ENCODE data around the gene S100A16. TPM values are rescaled to one million over a fixed set of nuclear protein-coding genes. Genes with fewer than 3 reads are reported as not detected.

S100A16 gene
- total RNA-seq, 1 experiment from 2014 or later, result 14.6 TPM

- TF ChIP-seq ZNF512 (CRISPR knock-in tag; IDR thresholded peaks at IDR 0.05; ENCODE audit: borderline replicate concordance), result no peak
Observed at GRCh38 chr1:153652805-153653500, 40.0 kb upstream of the S100A16 start (continued).

- no peaks in the 10 kb centered on the region for H3K36me3 Mint-ChIP-seq
- H3K9me3 Mint-ChIP-seq, result no peaks in the 10 kb centered on the region
- TF ChIP-seq ZNF263 (CRISPR knock-in tag; IDR thresholded peaks at IDR 0.05; ENCODE audit: low read depth), result no peak
- TF ChIP-seq E2F5 (CRISPR knock-in tag; IDR thresholded peaks at IDR 0.05), result no peak
- TF ChIP-seq ZNF317 (CRISPR knock-in tag; IDR thresholded peaks at IDR 0.05; ENCODE audit: borderline replicate concordance, low read depth), result no peak
- no peak for TF ChIP-seq ZNF512 (CRISPR knock-in tag; IDR thresholded peaks at IDR 0.05; ENCODE audit: borderline replicate concordance)
- no peak for TF ChIP-seq OVOL2 (CRISPR knock-in tag; IDR thresholded peaks at IDR 0.05; ENCODE audit: borderline replicate concordance)
- no peak for TF ChIP-seq PRDM15 (CRISPR knock-in tag; IDR thresholded peaks at IDR 0.05)
- no peak for TF ChIP-seq ATF3 (CRISPR knock-in tag; conservative IDR thresholded peaks at IDR 0.05)
- H3K4me1 Mint-ChIP-seq, result peaks cover 5% of the 10 kb centered on the region
- H3K27me3 Mint-ChIP-seq (ENCODE audit: low read depth), result peaks cover 2% of the 10 kb centered on the region; the same call in 1 of the 2 replicates
- no peak for DNase-seq (ENCODE audit: low spot score)
- POLR2A ChIA-PET, result interaction anchor here (0.6 to 1.0 kb wide), 2 partner anchors 8 to 32 kb away, joined by 3 to 4 read pairs; no protein-coding TSS in a partner anchor
- ATAC-seq, result no peak
- CTCF ChIA-PET, result interaction anchor here (0.6 to 1.4 kb wide), 5 partner anchors 24 to 141 kb away, joined by 3 to 4 read pairs (median 3); partner anchors contain the start of gene S100A13
- no peak overlapping the region for H3K27ac Mint-ChIP-seq
- H3K4me3 Mint-ChIP-seq, result no peak overlapping the region
Observed at GRCh38 chr1:153651771-153652170, 38.8 kb upstream of the S100A16 start.

GRCh38 chr1:153649863-153650235, 36.9 kb upstream of the S100A16 start:
- H3K4me1 Mint-ChIP-seq, result peaks cover 8% of the 10 kb centered on the region
- ATAC-seq (no peak), DNase-seq (ENCODE audit: low spot score) (no peak)
- no peak overlapping the region for H3K27ac Mint-ChIP-seq
- TF ChIP-seq FOXP4 (CRISPR knock-in tag; IDR thresholded peaks at IDR 0.05) (no peak), E2F4 (CRISPR knock-in tag; IDR thresholded peaks at IDR 0.05; ENCODE audit: borderline replicate concordance, low read depth) (no peak), ZBTB43 (CRISPR knock-in tag; IDR thresholded peaks at IDR 0.05) (no peak), NR3C1 (CRISPR knock-in tag; conservative IDR thresholded peaks at IDR 0.05; ENCODE audit: low read depth) (no peak)
- CTCF ChIA-PET, result interaction anchor here (1.2 to 1.7 kb wide), 4 partner anchors 22 to 139 kb away, joined by 3 to 6 read pairs (median 5); partner anchors contain the start of gene S100A13
- no peak overlapping the region for H3K4me3 Mint-ChIP-seq
- H3K27me3 Mint-ChIP-seq (ENCODE audit: low read depth), result peaks cover 2% of the 10 kb centered on the region; the same call in 1 of the 2 replicates
- H3K9me3 Mint-ChIP-seq, result no peaks in the 10 kb centered on the region
- peaks cover 11% of the 10 kb centered on the region for H3K36me3 Mint-ChIP-seq
- POLR2A ChIA-PET, result interaction anchor here (3.4 kb wide), 1 partner anchor 16 kb away, joined by 14 read pairs; the partner anchor contains the start of gene CHTOP

All from WTC11 (cell line).